ENCODE measurements around the gene CGB8.
"Not testable (repeated sequence)": the region's sequence is repeated elsewhere in the genome, so short reads cannot be mapped to it uniquely, and the experiment has no call there.

CGB8 gene

DNA sequence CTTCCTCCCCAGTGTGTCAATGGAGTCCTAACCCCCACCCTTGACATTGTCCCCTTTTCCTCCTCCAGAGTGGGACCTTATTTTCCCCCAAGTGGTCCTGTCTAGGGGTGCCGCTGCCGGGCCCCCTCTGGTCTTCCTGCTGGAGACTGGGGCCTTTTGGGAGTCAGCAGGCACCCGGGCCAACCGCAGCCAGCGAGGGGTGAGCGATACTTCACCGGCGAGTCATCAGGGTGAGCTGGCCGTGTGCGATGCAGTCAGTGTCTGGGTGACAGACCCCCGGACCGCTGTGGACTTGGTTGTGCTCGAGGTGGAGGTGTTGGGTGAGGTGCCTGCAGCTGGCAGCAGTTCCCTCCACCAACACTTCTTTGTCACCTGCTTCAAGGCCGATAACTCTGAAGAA is 19.2 kb downstream of the CGB8 start:
- DNase-seq = not testable (repeated sequence)

DNA sequence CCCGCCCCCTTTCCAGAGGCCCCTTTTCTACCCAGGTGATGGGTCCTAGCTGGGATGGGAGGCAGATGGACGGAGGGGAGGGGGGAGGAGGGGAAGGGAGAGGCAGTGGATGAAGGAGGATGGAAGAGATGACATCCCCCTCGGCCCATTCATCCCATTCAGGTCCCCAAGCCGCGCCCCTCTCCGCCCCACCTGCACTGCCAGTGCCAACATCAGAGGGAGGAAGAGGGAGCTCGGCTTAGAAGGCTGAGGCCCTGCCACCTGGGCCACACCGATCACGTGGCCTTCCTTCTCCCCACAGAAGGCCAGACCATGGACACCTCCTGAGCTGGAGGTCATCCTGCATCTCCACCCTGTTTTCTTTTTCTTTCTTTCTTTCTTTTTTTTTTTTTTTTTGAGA is 20.2 kb downstream of the CGB8 start:
- not testable (repeated sequence) for DNase-seq

DNA sequence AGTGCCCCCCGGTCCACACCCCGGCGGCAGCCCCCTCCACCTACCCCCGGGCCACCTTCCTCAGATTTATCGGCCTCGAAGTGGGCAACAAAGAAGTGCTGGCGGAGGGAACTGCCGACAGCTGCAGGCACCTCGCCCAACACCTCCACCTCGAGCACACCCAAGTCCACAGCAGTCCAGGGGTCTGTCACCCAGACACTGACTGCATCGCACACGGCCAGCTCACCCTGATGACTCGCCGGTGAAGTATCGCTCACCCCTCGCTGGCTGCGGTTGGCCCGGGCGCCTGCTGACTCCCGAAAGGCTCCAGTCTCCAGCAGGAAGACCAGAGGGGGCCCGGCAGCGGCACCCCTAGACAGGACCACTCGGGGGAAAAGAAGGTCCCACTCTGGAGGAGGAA is 23.3 kb downstream of the CGB8 start:
- not testable (repeated sequence) for DNase-seq

DNA sequence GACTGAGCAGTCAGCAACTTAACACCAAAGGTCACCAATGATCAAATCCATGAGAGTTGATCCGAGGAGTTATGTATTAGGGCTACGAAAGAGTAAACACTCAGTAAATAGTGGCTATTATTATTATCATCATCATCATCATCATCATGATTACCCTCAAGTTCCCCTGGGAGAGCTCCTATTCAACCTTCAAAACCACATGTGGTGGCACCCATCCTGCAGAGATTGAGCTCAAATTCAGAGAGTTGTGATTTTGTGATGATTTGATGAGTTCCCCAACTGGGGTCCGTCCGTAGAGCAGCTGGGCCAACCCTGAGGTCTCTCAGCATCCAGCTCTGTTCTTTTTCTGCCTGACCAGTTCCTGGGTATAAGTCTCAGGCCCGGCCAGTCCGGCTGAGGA is 23.8 kb downstream of the CGB8 start:
- DNase-seq = not testable (repeated sequence)

DNA sequence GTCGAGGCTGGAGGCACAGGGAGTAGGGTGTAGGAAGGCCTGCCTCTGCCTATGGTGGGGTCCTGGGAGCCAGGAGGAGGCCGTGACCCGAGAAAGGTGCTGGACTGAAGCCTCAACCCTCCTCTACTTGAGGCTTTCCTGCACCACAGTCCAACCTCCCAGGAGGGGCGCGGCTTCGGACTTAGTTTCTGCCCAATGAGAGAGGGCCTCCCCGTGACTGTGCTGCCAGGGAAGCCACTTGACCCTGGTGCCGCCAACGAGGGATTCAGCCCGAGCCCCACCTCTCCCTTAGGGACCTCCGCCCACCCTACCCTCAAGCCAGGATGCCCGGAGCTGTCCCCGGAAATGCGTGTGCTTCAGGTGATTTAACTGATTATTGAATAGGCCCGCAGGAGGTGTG is 24.7 kb downstream of the CGB8 start, which contains the start of gene CGB3:
Gene CGB3 (minus strand): TSS at position 101 of the 400 bp plus-strand sequence. CDS start 362 bp downstream, outside the sequence.
- DNase-seq = not testable (repeated sequence)

DNA sequence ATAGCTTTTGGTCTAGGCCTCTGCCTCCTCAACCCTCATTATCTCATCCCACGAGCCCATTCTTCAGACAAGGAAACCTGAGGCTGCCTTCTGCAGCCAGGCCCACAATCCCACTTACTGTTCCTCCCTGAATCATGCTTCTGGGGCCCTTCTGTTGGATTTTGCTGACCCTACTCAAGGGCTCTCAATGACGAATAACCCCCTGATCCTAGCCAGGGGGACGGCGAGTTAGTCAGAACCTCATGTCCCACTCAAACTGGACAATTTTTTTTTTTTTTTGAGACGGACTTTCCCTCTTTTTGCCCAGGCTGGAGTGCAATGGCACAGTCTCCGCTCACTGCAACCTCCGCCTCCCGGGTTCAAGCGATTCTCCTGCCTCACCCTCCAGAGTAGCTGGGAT is 26.8 kb downstream of the CGB8 start:
- DNase-seq = no peak

DNA sequence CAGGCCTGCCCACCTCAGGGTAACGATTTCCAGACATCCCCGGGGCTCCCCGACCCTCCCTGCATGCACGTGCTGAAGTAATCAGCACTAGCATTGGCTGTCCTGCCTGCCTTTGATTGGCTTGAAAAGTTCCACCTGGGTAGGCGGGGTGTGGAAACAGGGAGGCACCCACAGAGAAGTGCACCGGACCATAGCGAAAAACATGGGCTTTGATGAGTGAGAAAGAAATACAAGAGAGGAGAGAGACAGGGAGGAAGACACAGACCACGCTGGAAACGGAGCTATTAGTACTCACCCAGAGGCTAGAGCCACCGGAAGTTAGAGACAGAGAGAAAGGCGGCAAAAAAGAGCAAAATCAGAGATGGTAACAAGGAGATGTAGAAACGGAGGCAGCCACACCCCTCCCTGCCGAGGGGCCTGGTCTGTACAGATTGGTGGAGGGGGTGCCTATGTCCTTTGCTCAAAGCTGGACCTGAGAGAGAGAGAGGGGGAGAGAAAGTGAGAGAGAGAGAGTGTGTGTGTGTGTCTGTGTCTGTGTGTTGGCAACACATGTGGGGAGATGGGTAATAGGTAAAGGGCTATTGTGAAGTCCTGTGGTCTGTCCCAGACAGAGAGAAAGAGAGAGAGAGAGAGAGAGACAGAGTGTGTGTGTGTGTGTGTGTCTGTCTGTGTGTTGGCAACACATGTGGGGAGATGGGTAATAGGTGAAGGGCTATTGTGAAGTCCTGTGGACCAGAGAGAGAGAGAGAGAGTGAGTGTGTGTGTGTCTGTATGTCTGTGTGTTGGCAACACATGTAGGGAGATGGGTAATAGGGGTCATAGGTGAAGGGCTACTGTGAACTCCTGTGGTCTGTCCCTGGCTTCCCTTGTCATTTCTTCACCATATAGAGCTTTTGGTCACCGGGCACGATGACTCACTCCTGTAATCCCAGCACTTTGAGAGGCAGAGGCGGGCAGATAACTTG is 27.7 kb downstream of the CGB8 start:
- peak; percentile 18 for DNase-seq

DNA sequence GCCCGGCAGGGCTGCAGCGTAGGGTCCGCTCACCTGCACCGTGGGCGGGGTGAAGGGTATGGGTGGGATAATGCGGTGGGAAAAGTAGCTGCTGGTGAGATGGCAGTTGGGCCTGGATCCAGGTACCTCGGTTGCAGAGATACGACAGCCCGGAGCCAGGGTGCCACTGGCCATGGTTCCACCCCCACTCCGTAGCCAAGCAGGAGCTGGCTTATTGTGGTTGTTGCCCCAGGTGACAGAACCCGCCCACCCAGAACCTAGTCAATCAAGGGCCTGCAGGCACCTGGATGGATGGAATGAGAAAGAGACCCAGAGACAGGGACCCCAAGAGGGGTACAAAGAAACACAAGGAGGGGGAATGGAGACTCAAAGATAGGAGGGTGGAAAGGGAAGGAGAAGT is 28.6 kb downstream of the CGB8 start:
- DNase-seq = no peak

DNA sequence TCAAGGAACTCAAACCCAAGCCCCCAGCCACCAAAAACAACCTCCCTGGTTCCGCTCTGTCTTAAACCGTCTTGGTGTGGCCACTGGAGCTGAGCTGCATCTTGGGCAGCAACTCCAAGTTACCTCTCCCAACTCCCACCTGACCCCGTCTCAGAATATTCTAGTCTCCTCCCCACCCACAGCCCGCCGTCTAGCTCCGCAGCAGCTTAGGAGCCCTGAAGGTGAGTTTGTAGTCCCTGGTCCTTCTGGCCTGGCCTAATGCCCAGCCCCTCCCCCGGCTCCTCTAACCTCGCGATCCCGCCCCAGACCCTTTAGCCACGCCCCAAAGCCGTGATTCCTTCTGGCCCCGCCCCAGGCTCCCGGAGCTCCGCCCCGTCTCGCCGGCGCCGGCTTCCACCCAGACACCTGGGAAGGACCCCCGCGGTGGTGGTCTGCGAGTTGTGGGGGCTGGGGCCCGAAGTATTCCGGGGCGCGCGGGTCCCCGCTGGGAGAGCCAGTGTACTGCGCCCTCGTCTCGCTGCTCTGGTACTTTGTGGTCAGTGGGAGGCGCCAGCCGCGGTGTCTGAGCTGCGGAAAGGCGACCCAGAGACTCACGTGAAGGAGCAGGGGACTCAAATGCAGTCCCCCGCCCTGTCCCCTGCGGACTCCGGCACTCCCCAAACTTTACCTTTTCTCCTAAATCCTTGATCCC is 29.5 kb downstream of the CGB8 start:
- DNase-seq = peak; percentile 71

DNA sequence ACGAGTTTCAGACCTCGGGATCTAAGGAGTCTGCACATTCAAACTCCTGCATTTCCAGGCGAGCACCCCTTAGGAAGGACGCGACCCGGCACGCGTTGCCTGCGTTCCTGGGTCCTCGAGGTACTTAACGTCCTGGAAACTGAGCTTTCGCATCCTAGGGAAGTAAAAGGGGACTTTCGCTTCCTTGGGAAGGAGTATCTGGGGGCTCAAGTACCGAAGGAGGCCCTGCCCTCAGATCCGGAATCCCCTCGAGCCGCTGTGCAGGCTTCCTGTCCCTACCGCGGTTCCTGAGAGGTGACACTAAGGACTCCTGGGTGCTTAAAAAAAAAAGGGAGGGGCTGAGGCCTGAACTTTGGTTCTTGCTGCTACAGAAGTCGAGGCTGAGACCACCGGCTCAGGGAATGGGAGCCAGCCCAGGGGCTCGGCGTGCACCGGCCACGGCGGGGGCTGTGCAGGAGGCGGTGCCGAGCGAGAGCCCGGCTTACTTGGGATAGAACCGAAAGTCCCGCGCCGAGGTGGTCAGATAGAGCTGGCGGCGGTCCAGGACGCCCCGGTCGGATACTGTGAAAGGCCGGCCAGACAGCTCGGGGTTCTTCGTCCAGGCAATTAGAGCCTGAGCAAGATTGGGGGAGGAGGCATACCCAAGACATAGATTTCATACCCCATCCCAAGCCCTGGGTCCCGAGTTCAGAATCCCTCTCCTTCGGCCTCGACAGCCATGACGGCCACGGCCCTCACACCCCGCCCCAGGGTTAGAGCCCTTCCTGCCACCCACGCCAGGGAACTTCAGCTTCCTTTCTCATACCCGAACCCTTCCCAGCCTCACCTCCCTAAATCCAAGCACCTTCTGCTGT is 30.3 kb downstream of the CGB8 start:
- peak; percentile 47 for DNase-seq

DNA sequence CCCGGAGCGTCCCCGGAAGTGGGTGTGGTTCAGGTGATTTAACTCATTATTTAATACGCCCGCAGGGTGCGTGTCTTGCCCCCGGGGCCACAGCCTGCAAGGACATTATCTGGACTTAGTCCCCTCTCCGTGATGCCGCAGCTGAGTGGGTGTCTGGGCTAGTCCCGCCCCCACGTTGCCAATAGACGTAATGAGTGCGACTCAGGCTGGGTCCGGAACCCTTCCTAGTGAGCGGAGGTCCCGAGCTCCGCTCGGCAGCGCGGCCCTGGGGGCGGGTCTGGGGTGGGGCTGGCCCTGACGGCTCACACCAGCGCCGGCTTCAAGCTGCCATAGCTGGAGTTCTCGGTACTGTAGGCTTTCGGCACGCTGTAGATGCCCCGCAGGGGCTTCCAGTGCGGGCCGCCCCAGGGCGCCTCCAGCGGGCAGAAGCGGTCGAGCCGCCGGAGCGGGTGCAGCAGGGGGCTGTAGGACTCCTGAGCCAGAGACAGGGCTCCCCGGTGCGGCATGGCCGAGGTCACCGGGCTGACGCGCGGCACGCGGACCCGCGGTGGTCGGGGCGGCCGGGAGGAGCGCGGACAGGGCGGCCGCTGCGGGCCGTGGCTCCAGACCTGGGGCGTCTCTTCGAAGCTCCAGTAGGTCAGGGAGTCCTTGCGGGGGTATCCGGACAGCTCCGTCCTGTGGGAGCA is 31.1 kb downstream of the CGB8 start:
- DNase-seq = peak; percentile 77

DNA sequence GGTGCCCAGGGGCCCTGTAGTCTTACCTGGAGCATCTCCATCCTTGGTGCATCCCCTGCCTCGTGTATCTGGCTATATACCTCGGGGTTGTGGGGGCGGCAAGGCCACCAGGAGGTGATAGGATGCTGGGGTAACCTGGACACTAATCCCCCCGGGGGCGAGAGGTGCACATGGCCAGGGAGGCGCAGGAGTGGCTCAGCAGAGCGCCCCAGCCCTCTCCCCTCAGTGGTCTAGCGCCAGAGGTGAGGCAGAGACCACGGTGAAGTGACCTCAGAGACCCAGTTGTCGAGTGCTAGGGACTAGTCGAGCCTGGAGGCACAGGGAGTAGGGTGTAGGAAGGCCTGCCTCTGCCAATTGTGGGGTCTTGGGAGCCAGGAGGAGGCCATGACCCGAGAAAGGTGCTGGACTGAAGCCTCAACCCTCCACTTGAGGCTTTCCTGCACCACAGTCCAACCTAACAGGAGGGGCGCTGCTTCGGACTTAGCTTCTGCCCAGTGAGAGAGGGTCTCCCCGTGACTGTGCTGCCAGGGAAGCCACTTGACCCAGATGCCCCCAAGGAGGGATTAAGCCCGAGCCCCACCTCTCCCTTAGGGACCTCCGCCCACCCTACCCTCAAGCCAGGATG is 31.8 kb downstream of the CGB8 start, which contains the start of gene LHB:
Gene LHB (minus strand): TSS at position 51 of the 625 bp plus-strand sequence. CDS start 10 bp downstream, at position 41.
- no peak for DNase-seq

DNA sequence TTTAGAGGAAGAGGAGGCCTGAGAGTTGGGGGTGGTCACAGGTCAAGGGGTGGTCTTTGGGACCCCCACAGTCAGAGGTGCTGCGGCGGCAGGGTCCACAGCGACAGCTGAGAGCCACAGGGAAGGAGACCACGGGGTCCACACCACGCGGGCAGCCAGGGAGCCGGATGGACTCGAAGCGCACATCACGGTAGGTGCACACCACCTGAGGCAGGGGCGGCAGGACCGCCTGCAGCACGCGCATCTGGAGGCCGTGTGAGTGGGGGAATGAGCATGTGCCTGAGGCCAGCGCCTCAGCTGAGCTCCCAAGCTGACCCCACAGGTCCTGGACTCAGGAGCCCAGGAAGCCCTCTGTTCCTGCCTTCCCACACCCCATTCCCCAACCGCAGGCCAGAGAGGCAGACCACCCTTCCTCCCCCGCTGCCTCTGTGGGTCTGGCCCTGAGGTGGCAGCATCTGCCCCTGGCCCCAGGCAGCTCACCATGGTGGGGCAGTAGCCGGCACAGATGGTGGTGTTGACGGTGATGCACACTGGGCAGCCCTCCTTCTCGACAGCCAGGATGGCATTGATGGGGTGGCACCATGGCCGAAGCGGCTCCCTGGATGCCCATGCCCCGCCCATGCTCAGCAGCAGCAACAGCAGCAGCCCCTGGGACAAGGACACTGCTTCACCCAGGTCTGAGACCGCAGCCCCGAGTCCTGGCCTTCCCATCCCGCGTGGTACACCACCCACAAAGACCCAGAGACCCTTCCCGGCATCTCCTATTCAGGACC is 32.7 kb downstream of the CGB8 start:
- DNase-seq = no peak

DNA sequence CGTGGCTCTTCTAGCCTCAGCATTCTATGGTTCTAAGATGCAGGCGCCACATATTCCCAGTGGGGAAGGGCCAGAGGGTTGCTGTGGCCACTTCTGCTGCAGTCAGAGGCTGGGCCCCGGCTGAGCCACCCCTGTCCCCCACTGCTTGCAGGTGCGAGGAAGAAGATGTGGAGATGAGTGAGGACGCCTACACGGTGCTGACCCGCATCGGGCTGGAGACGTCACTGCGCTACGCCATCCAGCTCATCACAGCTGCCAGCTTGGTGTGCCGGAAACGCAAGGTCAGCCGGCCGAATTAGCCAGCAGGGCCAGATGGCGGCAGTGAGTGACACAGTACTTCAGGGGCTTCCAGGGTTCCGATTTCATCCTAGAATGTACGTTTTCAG is 34.0 kb downstream of the CGB8 start:
- DNase-seq = no peak

DNA sequence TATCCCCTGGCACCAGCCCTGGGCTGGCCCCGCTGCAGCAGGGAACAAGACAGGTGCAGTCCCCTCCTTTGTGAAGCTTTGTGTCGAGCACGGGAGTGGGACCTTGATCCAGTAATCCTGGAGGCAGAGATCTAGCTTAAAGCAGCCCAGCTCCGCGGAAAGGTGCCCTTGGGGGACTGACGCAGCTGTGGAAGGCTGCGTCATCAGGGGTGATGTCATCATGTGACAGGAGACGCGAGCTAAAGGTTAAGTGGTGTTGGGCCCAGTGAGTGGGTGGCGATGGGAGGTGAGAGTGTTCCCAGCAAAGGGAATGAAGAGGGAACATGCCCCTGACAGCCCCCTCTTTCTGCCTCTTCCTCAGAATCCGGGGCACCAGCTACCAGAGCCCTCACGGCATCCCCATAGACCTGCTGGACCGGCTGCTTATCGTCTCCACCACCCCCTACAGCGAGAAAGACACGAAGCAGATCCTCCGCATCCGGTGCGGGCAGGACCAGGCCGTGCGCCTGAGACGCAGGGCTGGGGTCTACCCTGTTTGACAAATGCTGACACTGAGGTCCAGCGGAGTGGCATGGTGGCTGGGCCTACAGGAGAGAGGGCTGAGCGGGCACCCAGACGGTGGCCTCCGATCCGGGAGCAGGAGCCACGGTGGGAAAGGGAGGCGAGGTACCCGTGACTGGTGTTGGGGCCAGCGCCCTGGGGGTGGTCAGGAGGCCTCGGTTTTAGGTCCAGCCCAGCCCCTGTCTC is 34.6 kb downstream of the CGB8 start:
- DNase-seq = no peak

DNA sequence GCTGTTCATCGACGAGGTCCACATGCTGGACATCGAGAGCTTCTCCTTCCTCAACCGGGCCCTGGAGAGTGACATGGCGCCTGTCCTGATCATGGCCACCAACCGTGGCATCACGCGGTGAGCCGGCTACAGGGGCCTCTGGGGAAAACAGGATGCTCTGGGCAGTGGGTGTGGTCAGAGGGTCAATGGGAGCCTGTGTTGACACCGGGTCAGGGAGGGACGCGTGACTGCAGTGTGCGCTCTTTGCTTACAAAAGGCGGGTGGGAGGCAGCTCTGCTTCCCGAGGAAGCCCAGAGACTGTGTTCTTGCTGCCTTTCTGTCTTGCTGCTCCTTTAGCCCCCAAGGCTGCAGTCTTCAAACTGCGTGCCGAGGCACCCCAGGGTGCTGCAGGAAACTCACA is 37.7 kb downstream of the CGB8 start:
- no peak for DNase-seq

DNA sequence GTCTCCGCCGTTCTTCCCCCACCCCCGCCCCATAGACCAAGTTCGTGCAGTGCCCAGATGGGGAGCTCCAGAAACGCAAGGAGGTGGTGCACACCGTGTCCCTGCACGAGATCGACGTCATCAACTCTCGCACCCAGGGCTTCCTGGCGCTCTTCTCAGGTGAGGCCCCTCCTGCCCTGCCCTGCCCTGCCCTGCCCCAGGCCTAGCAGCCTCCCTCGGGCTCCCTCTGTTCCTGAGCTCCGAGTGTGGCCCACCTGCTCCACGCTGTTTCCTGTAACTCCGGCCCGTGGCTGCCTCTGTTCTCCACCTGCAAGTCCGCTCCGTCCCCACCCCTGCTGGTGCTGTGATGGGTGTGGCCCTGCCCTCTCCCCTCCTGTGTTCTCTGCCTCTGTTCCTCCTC is 38.5 kb downstream of the CGB8 start:
- DNase-seq = no peak

DNA sequence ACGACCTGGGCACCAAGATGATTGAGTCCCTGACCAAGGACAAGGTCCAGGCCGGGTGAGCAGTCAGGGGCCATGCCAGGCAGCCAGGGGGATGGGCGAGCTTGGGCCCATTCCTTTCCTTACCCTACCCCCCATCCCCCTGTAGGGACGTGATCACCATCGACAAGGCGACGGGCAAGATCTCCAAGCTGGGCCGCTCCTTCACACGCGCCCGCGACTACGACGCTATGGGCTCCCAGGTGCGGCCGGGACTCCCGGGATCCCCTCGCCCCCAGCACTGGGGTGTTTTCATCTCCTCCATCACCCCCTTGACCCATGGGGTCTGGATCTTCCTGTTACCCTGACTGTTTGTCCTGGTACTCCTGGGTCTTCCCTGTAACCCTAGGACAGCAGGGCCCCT is 39.1 kb downstream of the CGB8 start:
- no peak for DNase-seq

DNA sequence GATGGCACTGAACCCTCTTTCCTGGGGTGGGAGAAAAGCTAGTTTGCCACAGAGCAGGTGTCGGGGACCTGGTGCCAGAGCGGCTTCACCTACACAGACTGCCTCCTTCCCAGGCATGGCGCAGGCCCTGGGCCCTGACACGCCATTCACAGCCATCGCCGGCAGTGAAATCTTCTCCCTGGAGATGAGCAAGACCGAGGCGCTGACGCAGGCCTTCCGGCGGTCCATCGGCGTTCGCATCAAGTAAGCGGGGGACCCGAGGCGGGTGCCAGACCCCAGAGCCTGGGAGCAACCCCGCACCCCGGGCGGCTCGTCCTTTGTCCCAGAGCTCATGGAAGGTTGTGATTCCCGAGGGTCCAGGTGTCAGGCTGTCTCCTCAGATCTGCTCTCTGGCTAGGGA is 42.0 kb downstream of the CGB8 start:
- DNase-seq = no peak

DNA sequence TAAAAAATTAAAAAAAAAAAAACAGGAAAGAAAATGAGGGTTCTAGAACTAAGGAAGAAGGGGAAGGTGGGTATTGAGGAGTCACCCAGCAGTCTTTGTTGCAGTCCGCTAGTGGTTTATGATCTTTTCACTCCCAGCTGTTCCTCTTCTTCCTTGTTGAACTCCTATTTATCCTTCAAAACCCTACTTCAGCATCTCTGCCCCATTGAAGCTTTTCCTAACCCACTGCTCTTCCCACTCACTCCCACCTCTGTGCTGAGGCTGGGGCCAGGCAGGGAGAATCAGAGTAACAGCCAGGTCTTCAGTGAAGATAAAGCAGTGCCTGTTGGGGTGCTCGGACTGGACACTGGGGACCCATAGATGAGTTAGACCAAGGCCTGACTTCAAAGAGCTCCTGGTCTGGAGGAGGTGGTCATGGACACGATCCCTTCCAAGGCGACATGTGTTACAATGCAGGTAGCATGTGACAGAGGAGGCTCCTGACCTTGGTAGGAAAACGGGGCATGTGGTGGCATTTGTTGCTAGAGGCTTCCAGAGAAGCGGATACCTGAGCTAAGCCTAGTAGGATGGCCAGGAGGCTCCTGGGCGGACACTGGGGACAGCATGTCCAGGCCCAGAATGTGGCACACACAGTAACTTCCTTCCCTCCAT is 43.8 kb downstream of the CGB8 start:
- no peak for DNase-seq
